ENCODE data around the gene HSD17B14.
A peak's percentile ranks its signal among the peaks of the same experiment; 100 is the strongest.

DNA sequence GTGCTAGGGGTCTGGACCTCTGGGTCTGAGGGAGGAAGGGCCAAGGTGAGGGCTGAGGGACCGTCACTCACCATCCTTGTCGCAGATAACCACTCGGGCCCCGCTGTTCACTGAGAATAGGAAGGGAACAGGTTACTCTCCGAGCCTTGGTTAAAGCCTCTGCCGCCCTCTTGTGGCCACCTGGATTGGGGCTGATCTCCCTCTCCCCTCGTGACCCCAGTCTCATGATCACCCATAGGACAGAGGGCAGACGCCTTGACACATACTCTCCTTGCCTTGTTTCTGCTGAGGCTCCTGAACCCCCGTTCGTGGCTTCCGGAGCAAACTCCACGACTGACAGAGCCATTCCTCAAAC is 580 bp downstream of the HSD17B14 start:
- TF ChIP-seq, protein P1, sequence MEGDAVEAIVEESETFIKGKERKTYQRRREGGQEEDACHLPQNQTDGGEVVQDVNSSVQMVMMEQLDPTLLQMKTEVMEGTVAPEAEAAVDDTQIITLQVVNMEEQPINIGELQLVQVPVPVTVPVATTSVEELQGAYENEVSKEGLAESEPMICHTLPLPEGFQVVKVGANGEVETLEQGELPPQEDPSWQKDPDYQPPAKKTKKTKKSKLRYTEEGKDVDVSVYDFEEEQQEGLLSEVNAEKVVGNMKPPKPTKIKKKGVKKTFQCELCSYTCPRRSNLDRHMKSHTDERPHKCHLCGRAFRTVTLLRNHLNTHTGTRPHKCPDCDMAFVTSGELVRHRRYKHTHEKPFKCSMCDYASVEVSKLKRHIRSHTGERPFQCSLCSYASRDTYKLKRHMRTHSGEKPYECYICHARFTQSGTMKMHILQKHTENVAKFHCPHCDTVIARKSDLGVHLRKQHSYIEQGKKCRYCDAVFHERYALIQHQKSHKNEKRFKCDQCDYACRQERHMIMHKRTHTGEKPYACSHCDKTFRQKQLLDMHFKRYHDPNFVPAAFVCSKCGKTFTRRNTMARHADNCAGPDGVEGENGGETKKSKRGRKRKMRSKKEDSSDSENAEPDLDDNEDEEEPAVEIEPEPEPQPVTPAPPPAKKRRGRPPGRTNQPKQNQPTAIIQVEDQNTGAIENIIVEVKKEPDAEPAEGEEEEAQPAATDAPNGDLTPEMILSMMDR (IDR thresholded peaks at IDR 0.05; ENCODE audit: low read depth, low read length) = peak; percentile 94
- TF ChIP-seq EZH2phosphoT487 (IDR thresholded peaks at IDR 0.05; ENCODE audit: low read depth) = no peak

Measured in OCI-LY3 (cell line).